Dermis microvascular lymphatic vessel endothelial cell (primary cell): Measurements from ENCODE around the gene PRKG2. TPM values are rescaled to one million over a fixed set of nuclear protein-coding genes. Genes with fewer than 3 reads are reported as not detected.
"Not testable (repeated sequence)": the region's sequence is repeated elsewhere in the genome, so short reads cannot be mapped to it uniquely, and the experiment has no call there.

Source experiments
- DNase-seq, 2 donors: peaks; one replicate each; pipeline versions ENCODE4 v3.0.0 to v3.0.0-alpha.2; 2010; ENCODE audit warnings: low read depth in 2 of 2
- total RNA-seq: library from RNA; depleted of rRNA; stranded (reverse); fragments of >200 nt; gene quantifications from 2 replicates; pipeline ENCODE4 v1.2.1, GENCODE V29; 2014

Gene PRKG2
- total RNA-seq, 1 donor from 2014 or later, result under 0.01 TPM

DNA sequence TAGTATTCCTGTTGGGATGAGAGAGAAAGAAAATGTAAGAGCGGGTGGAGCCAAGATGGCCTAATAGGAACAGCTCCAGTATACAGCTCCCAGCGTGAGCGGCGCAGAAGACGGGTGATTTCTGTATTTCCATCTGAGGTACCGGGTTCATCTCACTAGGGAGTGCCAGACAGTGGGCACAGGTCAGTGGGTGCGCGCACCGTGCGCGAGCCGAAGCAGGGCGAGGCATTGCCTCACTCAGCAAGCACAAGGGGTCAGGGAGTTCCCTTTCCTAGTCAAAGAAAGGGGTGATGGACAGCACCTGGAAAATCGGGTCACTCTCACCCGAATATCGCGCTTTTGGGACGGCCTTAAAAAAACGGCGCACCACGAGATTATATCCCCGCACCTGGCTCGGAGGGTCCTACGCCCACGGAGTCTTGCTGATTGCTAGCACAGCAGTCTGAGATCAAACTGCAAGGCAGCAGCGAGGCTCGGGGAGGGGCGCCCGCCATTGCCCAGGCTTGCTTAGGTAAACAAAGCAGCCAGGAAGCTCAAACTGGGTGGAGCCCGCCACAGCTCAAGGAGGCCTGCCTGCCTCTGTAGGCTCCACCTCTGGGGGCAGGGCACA is 61.2 kb downstream of the PRKG2 start:
- DNase-seq, result not testable (repeated sequence)

DNA sequence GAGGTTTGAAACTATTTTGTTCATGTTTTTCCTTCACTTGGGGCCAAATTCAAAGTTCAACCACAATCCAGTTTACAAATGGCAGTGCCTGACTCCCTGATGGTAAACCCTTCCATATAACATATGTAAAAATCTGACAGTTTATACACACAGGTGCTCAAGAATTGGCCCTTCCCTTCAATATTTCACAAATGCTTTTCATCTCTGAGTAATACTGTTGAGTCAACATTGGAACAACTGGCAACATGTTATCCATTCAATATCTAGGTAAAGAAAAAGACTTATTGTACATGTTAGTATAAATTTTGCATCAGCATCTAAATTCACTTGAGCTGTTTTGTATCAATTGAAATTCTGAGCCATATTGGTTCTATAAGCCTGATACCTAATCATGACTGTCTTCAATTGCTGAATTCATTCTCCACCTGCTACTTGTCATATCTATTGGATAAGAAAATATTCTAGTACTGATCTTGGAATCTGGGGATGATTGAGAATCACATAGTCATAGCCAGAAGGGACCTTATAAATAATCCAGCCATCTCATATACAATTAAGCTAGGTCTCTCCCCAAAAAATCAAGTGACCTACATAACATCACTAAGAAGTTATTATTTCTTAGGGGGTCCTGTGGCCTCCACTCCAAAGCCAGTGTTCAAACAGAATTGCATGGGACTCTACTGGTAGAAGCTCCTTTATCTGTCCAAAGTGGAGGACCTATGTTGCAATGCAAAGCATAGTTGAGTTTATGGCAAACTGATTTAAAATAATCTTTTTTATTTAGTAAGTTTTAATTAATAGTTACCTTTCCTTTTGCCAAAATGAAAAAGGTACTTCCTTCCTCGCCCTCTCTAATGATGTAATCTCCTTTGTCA is 61.9 kb downstream of the PRKG2 start:
- no peak for DNase-seq

DNA sequence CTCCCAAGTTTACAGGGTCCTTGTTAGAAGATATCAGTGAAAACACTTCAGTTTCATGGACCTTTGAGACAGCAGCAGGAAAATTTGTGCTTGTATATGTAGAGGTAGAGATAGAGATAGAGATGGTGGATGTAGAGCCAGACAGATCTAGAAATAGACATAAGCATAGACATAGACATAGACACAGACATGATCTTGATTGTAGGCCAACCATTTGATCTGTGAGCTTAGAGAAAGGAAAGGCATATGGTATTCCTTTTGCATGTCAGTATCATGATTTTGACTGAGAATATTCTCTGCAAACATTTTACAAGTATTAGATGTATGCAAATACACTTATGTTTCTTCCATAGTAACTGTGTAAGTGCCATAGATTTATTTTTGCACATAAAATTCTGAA is 65.0 kb downstream of the PRKG2 start:
- DNase-seq, result no peak

DNA sequence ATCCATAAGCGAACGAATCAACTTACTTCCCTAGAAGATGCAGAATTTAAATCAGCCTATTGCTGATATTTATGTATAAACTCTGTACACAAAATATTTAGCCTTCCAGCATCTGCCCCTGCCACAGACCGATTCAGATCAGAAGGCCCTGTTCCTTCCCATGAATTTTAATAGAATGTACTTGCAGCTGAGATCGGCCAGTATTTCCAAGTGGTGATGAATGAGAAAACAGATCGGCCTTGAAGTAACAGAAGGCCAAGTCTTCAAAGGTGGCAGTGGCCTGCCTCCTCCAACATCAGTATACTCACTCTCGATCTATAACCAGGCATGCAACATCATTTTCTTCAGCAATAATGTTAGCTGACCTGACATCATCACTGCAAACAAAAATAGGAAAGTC is 66.4 kb downstream of the PRKG2 start:
- no peak for DNase-seq

DNA sequence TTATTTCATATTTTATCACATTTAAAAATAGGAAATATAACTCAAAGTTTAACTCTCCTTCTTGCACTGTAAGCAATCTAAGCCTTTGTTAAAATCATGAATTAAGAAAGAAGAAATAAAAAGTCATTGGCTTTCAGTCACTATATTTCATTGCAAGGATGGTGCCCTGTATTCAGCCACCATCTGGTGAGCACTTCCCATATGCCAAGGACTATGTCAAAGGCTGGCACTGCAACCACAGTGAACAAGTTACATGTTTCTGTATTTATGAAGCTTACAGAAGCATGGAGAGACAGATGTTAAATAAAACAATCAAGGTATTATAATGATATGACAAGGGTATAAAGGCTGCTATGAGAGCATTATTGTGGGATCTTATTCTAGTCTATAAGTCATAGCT is 68.6 kb downstream of the PRKG2 start:
- DNase-seq, result no peak

DNA sequence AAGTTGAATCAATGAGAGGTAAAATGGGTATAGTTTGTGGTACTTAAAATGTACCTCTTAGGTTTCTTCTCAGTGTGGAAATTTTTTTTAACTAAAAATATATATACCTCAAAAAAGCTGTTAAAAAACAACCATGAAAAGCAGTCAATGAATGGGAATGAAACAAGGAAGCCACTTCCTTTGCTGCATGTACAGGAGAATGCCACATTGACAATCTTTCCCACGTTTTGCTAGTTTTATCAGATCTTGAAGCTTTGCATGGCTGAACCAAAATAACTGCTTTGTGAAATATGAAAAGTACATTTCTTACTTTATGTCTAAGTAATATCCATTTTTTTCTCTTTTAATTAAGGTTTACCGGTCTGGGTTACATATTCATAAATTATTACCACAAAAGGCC is 71.8 kb downstream of the PRKG2 start:
- no peak for DNase-seq

DNA sequence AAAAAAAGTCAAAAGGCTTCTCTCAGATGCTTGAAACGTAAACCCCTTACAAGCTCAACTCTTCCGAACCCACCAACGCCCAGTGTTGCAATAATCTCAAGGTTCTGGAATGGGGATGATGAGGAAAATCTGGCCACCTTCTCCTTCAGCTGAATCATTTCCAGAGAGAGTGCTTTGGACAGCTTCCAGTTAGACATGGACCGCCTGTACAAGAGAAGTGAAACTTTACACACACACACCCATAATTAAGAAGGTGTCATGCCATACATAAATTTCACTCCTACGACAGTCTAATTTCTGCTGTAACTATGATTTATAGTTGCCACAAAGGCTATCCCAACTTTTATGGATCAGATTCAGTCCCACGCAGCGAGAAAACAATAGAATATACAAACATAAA is 72.3 kb downstream of the PRKG2 start:
- no peak for DNase-seq

DNA sequence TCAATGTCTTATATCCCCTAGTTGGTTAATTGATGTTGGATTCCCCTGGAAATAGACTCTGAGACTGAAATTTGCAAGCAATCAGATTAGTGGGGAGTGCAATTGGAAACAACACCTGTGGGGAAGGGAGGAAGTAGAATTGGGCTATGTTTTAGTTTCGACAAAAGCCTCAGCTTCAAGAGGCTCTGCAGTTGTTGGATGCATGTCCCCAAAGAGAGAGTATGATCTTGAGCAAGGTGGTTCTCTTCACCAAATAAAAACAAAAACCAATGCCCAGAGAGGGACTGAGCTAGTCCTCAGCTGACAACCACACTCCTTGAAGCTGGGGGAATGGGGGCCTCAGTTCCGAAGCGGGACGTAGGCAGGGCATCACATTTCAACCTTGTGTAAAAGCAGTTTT is 77.1 kb downstream of the PRKG2 start:
- DNase-seq, result no peak

DNA sequence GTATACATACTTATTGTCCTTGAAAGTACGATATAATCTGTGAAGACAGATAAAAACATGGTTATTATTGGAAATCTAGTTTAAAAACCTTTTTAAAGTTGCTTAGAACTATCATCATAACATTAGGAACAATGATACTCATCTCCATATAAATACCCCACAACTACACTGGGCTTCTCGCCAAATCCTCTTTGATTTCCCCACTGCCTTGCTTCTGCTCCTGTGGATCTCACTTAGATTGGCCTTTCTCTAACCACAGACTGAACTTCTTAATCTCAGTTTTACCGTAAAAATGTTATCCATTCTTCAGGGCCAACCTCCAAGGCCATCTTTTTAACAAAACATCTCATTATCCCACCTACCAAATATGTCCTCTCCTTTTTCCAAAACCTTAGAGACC is 77.6 kb downstream of the PRKG2 start:
- no peak for DNase-seq

DNA sequence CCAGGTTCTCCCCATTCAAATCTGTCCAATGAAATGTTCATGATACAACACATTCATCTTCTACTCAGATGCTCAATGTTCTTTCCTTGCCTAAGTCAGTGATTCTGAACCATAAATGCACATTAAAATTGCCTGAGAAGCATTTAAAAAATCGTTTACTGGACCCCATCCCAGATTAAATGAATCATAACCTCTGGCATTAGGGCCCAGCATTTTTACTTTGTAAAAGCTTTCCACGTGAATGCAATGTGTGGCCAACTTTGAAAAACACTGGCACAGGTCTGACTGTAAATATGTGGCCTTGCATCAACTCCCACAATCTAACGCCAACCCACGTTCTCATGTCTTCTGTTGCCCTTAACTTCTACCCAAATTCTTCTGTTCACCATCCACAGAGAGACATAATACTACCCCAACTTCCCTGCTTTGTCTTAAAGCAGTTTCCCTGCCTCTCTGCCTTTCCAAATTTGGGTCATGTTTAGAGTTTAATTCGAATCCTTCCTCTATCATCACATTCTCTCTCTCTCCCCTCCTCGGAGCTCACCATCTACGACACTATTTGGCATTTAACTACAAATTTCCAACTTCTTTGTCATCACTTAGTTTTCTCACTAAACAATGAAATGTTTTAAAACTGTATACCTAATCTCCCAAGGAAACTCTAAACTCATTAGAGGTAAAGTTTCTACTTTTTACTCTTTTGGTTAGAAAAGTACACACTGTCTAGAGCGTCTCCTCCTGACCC is 78.7 kb downstream of the PRKG2 start:
- DNase-seq, result no peak

DNA sequence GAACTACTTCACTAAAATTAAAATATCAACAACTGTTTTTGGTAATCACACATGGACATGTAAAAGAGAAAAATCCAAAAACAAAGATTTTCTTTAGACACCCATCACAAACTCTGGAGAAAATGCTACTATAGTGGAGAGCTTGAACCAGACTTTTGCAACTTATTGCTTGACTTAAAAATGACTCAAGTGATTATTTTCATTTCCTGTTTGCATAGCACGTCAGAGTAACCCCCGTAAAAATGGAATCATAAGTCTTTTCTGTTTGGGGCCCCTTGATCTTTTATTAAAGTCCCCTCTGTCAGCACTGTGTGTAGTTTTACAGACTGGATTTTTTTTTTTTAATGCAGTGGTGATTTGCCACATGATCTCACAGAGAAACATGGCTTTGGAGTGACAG is 79.5 kb downstream of the PRKG2 start:
- no peak for DNase-seq

DNA sequence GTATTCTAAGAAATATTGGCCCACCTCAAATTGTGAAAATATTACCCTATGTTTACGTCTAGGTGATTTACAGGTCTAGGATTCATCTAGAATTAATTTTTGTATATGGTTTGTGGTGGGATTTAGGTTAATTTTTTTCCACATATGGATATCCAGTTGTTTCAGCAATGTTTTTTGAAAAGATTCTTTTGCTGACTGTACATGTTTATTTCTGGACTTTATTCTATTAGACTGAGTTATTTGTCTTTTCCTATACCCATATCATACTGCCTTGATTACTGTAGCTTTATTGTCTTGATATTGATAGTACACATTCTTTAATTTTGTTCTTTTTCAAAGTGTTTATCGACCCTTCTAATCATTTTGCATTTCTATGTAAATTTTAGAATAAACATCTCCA is 83.5 kb downstream of the PRKG2 start:
- DNase-seq, result no peak

DNA sequence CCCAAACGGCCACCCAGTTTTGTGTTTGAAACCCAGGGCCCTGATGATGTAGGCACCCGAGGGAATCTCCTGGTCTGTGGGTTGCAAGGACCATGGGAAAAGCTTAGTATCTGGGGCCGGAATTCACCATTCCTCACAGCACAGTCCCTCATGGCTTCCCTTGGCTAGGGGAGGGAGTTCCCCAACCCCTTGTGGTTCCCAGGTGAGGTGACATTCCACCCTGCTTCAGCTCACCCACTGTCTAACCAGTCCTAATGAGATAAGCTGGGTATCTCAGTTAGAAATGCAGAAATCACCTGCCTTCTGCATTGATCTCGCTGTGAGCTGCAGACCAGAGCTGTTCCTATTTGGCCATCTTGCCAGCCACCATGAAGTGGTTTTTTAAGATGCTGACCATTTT is 84.0 kb downstream of the PRKG2 start:
- DNase-seq, result no peak

DNA sequence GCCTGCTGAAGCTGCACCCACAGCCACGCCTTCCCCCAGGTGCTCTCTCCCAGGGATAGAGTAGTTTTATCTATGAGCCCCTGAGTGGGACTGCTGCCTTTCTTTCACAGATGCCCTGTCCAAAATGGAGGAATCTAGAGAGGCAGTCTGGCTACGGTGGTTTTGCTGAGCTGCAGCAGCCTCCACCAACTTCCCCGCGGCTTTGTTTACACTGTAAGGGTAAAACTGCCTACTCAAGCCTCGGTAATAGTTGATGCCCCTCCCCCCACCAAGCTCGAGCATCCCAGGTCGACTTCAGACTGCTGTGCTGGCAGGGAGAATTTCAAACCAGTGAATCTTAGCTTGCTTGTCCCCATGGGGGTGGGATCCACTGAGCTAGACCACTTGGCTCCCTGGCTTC is 84.5 kb downstream of the PRKG2 start:
- DNase-seq, result no peak

DNA sequence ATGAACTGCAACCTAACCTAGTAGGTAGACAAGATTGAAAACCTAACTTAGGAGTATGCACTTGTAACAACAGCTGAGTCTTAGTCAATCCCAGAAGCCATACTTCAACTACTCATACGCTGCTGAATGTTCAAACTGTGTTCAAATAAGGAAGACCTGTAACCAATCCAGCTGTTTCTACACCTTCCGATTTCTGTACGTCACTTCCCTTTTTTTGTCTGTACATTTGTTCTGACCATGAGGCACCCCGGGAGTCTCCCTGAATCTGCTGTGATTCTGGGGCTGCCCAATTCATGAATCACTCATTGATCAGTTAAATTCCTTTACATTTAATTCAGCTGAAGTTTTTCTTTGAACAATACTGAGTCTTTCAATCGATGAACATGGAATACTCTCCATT is 95.0 kb downstream of the PRKG2 start:
- no peak for DNase-seq

DNA sequence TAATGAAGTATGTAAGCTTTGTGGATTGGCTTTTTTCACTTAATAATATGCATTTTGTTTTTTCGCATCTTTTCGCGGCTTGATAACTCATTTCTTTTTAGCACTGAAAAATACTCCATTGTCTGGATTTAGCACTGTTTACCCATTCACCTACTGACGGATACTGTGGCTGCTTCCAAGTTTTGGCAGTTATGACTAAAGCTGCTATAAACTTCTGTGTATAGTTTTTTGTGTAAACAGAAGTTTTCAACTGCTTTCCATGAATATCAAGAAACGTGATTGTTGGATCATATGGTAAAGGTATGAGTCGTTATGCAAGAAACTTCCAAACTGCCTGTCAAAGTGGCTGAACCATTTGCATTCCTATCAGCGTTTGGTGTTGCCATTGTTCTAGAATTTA is 96.9 kb downstream of the PRKG2 start:
- DNase-seq, result no peak

DNA sequence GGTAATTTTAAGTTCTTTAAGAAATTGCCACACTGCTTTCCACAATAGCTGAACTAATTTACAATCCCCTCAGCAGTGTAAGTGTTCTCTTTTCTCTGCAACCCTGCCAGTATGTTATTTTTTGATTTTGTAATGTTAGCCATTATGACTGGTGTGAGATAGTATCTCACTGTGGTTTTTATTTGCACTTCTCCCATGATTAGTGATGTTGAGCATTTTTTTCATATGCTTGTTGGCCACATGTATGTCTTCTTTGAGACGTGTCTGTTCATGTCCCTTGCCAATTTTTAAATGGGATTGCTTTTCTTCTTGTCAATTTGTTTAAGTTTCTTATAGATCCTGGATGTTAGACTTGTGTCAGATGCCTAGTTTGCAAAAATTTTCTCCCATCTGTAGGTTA is 98.5 kb downstream of the PRKG2 start:
- DNase-seq, result no peak

DNA sequence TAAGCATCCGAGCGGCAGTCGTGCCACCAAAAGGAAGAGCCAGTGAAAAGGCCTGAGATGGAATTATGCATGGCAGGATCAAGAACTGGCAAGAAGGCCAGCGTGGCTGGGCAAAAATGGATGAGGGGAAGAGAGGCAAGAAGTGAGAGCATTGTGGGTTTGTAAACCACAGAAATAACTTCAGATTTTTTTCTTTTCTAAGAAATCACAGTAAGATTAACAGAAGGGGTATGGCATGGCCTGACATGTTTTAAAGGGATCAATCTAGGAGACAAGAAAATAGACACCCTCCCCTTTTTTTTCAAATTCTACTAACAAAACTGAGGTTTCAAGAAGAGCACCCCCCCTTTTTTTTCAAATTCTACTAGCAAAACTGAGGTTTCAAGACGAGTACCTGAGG is 102.0 kb downstream of the PRKG2 start:
- DNase-seq, result no peak

DNA sequence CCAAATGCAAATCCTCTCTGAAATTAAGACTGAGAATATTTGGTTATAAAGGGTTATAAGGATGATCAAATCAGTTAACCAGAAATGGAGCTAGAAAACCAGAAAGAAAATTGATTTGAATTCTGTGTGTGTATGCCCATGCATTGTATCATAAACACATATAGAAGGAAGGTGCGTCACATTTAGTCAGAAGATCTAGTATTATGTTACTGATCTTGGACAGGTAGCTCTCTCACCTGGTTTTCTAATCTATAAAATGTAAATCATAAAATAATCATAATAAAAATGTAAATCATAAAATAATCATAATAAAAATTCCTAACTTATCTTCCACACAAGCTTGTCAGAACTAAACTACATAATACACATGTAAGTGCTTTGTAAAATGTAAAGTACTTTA is 105.7 kb downstream of the PRKG2 start:
- no peak for DNase-seq

DNA sequence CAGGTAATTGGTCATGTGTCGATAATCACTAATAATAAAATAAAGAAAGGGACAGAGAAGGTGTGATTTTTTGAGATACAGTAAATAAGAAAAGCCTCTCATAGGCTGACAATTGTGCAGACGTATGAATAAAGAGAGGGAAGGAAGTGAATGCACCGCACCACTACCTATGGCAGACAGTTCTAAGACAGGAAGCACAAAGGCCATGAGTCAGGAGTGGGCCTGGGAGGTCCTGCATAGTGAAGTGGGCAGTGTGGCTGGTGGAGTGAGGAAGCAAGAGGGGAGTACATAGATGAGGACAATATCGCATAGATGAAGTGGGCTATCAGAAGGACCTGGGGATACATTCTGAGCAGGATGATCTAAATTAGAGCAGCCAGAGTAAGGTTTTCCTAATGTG is 108.9 kb downstream of the PRKG2 start:
- DNase-seq, result no peak

DNA sequence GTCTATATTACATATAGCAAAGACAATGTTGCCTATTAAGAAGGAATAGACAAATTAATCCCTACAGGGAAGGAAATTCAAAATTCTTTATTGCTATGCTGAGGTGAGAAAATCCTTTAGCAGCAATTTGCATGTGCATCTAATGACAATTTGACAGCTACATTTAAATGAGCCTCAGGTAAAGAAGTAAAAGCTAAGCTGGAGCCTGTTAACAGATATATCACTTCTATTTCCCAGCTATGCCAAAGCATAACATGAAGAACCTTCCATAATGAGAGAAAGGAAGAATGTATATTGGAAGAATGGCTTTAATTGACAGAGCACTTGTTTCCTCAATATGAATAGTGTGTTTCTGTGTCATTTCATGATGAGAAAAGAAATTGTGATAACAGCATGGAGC is 112.9 kb downstream of the PRKG2 start:
- no peak for DNase-seq

DNA sequence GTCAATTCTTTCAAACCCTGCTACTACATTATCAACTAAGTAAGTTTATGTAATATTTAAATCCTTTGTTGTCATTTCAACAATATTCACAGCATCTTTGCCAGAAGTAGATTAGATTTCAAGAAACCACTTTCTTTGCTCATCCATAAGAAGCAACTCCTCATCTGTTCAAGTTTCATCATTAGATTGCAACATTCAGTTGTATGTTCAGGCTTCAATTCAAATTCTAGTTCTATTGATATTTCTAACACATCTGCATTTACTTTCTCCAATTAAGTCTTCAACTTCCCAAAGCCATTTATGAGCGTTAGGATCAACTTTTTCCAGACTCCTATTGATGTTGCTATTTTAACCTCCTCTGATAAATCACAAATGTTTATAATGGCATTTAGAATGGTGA is 118.5 kb downstream of the PRKG2 start:
- DNase-seq, result no peak

DNA sequence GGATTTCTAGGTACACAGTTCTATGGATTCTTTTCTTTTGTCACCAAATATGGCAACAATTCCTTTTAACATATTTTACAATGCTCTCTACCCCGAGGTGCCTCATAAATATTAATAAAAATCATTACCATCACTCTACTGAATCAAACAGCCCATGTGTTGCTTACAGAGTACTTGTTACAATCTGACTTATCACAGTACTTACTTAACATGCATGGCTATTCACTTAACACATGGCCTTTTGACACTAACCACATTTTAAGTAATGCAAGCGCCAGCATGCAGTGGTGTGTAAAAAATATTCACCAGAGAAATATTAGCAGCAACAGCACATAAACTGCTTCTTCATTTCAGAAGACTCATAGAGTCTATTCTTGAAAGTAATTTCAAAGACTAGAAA is 119.6 kb downstream of the PRKG2 start:
- no peak for DNase-seq
